HG02798 (cell line): ENCODE results near the gene GPR142.
"Not testable (repeated sequence)": the region's sequence is repeated elsewhere in the genome, so short reads cannot be mapped to it uniquely, and the experiment has no call there.

Experiments used
- ATAC-seq: cut with Tn5 transposase; IDR thresholded peaks from one replicate; pipeline ENCODE4 v1.9.1; 2021; ENCODE audit warnings: mild to moderate bottlenecking; ENCODE audit not compliant: unreplicated experiment, poor library complexity

GPR142 gene

GRCh38 chr17:74390680-74391653, 23.7 kb downstream of the GPR142 start:
- ATAC-seq, result no peak

- ATAC-seq, result no peak
Measured at GRCh38 chr17:74391771-74392170, 24.5 kb downstream of the GPR142 start.

GRCh38 chr17:74392848-74393247, 25.5 kb downstream of the GPR142 start:
- no peak for ATAC-seq

- ATAC-seq, result no peak
Measured at GRCh38 chr17:74393346-74393942, 26.1 kb downstream of the GPR142 start.

GRCh38 chr17:74394275-74394950, 27.1 kb downstream of the GPR142 start:
- no peak for ATAC-seq

GRCh38 chr17:74394977-74395376, 27.7 kb downstream of the GPR142 start:
- ATAC-seq, result no peak

- ATAC-seq, result no peak
Measured at GRCh38 chr17:74396567-74396966, 29.3 kb downstream of the GPR142 start.

- no peak for ATAC-seq
Measured at GRCh38 chr17:74402048-74402447, 34.7 kb downstream of the GPR142 start.

- ATAC-seq, result no peak
Measured at GRCh38 chr17:74403512-74404137, 36.3 kb downstream of the GPR142 start.

GRCh38 chr17:74404218-74404617, 36.9 kb downstream of the GPR142 start:
- ATAC-seq, result no peak

- ATAC-seq, result no peak
Measured at GRCh38 chr17:74404789-74405188, 37.5 kb downstream of the GPR142 start.

- not testable (repeated sequence) for ATAC-seq
Measured at GRCh38 chr17:74405311-74405710, 38.0 kb downstream of the GPR142 start.

GRCh38 chr17:74407384-74407783, 40.1 kb downstream of the GPR142 start:
- ATAC-seq, result no peak

GRCh38 chr17:74408262-74408661, 41.0 kb downstream of the GPR142 start:
- ATAC-seq, result no peak

- ATAC-seq, result no peak
Measured at GRCh38 chr17:74408815-74409214, 41.5 kb downstream of the GPR142 start.

GRCh38 chr17:74410001-74410443, 42.7 kb downstream of the GPR142 start:
- no peak for ATAC-seq

- ATAC-seq, result no peak
Measured at GRCh38 chr17:74412581-74412980, 45.3 kb downstream of the GPR142 start.

- no peak for ATAC-seq
Measured at GRCh38 chr17:74413491-74413890, 46.2 kb downstream of the GPR142 start.

- no peak for ATAC-seq
Measured at GRCh38 chr17:74414510-74414909, 47.2 kb downstream of the GPR142 start.

GRCh38 chr17:74415608-74416396, 48.5 kb downstream of the GPR142 start:
- no peak for ATAC-seq
